GM21825 (cell line): ENCODE data around the gene SLC1A2.

Experiments used
- ATAC-seq: cut with Tn5 transposase; IDR thresholded peaks from one replicate; pipeline ENCODE4 v1.9.1; 2021; ENCODE audit warnings: mild to moderate bottlenecking, moderate library complexity; ENCODE audit not compliant: unreplicated experiment

Gene SLC1A2

DNA sequence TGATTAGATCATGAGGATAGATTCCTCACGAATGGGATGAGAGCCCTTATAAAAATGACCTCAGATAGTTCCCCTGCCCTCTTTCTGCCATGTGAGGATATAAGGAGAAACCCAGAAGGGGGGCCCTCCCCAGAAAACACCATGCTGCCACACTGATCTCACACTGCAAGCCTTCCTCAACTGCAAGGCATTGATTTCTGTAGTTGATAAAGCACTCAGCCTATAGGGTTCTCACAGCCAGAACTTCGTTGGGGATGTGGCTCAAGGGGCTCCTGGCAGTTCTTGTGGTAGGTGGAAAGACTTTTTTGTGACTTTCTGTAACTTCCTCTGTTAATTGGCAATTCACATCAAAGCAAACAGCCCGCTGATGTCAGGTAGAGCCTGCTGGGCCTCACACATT is 171.5 kb downstream of the SLC1A2 start:
- no peak for ATAC-seq

- ATAC-seq: no peak
Measured at GRCh38 chr11:35247428-35247827, 171.9 kb downstream of the SLC1A2 start.

DNA sequence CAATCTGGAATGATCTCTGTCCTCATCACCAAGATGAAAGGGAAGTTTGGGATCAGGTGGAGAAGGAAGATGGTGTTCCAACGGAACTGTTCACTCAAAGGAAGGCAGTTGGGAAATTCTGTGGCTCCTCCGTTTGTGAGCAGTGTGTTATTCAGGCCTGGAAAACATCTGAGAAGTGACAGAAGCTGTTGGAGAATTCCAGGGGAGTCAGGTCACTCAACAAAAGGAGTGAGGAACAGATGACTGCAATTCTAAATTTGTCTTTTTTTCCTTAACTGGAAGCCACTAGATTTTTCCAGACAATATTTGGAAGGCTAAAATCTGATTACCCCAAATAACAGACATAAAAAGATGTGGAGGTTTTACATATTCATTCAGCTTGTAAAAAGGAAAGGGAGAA is 172.6 kb downstream of the SLC1A2 start:
- no peak for ATAC-seq

- ATAC-seq: no peak
Measured at GRCh38 chr11:35245786-35246185, 173.6 kb downstream of the SLC1A2 start.

- ATAC-seq: no peak
Measured at GRCh38 chr11:35245056-35245455, 174.3 kb downstream of the SLC1A2 start.

GRCh38 chr11:35243774-35244173 is 175.6 kb downstream of the SLC1A2 start:
- no peak for ATAC-seq

- ATAC-seq: no peak
Measured at GRCh38 chr11:35242412-35243242, 176.7 kb downstream of the SLC1A2 start.

DNA sequence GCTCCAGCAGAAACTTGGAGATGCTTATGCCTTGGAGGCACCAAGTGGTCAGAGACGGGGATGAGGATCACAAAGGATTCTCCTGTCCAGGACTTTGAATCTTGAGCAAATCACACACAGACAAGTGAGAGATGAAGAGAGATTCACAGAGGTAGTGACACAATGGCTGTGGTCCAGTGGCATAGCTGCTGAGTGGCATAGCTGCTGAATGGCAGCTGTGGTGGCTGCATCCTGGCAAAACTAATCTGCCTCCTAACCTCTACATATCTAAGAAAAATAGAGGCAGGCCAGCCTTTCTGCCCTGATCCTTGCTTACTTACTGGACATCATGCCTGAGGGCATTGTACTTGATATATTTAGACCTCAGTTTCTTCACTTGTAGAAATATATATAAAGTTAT is 177.8 kb downstream of the SLC1A2 start:
- no peak for ATAC-seq

DNA sequence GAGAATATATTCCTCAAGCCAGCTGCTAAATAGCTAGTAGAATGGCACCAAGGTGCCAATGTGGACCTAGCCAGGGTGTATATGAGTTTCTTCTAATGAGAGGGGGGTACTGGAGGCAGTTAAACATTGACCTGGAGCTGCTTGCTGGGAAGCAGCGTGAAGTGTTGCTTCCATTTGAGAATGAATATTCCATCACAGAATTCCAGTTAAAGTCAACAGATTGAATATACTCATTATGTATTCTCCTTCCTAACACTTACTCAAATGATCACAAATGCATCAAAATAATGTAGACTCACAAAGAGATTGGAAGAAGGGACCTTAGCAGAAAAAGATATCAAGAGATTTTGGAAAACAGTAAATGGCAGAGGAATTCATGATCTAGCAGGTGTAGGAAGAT is 178.3 kb downstream of the SLC1A2 start:
- no peak for ATAC-seq

DNA sequence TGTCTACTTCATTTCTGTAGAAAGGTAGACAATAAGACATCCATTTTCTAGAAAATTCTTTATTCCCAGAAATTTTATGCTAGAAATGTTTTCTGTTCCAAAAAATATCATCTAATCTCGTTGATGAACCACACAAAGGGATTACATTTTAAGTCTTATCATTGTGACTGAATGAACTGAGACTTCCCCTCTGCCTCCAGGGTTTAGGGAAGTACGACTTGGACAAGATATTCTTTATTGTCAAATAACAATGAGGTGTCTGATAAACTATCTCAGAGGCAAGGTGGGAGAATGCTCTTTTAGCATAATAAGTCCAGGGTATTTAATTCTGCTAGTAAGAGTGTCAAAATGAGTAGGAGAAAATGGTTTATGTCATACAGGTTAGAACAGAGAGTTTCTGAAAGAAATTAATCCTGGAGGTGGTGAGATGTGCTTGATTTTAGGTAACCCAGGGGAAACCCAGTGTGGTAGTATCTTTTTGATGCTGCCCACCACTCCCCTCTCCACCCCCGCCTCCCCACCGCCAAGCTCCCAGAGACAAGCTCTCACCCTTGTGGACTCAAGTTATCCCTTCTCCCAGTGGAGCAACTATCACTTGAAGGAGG is 179.8 kb downstream of the SLC1A2 start:
- no peak for ATAC-seq

GRCh38 chr11:35238882-35239281 is 180.5 kb downstream of the SLC1A2 start:
- no peak for ATAC-seq

DNA sequence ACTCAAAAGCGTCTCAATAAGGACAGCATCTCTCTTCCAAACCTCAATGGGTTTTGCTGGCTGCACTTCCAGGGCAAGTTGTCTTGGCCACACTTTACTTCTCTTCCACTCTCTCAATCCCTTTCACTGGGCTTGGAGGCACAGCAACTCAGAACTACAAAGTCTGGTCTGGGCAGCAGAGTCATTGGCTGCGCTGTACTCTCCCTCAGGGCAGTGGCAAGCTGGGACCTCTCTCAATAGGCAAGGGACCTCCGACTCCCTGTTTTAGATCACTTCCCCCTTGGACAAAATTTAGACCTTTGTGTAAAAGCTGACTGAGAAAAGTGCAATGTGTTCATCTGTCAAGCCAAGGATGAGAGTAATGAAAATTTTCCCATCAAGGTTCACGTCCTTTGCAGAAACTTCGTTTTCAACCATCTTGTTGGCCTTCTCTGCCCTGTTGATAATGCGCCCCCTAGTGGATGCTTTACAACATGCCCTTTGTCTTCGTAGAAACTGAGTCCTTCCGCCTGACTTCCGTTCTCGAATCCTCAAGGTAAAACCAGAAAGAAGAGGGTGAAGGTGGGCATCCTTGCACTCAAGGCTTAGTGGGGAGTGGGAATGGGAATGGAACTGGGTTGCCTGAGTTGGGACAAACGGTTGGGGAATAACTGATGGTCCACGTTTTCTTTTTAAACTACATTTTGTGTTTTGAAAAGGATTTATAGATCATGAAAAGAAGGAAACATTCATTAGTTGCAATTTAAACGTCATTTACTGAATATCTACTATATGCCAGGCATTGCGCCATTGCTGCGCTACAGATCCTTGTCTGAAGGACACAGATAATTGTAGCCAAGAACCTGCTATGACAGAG is 181.3 kb downstream of the SLC1A2 start:
- ATAC-seq: no peak

- ATAC-seq: no peak
Measured at GRCh38 chr11:35237351-35237750, 182.0 kb downstream of the SLC1A2 start.

GRCh38 chr11:35236667-35237003 is 182.7 kb downstream of the SLC1A2 start:
- ATAC-seq: no peak

GRCh38 chr11:35235936-35236666 is 183.3 kb downstream of the SLC1A2 start:
- ATAC-seq: no peak

DNA sequence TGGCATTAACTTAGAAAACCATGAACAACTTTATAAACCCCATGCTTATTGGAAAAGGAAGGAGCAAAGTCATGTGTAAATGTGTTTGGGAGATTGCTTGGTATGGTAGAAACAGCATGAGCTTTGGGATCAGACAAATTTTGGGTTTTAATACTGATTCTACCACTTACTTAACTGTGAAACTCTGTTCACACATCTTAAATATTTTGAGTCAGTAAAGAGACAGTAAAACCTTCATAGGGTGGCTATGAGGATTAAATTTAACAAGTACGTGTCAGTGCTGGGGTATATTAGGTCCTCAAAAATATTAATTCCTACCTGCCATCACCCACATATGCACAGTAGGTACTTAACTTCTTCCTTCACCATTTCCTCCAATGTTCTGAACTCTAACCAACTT is 183.9 kb downstream of the SLC1A2 start:
- ATAC-seq: no peak

DNA sequence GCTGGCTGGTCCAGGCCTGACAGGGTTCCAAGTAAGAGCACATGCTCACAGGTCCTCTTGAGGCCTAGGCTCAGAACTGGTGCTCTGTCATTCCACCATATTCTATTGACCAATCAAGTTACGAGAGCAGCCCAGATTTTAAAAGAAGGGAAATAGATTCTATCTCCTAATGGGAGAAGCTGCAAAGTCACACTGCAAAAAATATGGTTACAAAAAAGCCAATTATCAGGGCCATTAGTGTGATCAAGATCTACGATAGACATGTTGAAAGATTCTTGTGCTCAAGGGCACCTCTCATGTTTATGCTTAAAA is 184.2 kb downstream of the SLC1A2 start:
- no peak for ATAC-seq

- ATAC-seq: no peak
Measured at GRCh38 chr11:35234460-35235156, 184.8 kb downstream of the SLC1A2 start.

DNA sequence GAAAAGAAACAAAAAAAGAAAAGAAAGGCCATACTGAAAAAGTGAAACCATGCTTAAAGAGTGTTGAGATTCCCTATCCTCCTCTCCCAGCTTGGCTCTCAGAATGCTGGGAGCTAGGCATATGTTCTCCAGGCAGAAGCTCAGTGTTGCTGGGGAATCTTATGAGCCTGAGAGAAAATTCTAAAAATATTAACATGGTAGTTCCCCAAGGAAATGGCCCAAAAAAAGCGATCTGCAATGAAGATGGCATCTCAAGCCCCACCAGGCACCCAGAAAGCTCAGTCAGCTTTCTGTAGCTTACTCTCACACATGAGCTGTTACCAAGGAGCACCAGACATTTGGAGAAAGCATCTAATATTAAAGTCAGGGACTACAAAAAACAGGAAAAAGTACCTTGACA is 185.8 kb downstream of the SLC1A2 start:
- no peak for ATAC-seq

GRCh38 chr11:35232891-35233330 is 186.4 kb downstream of the SLC1A2 start:
- ATAC-seq: no peak
